ENCODE results near the gene NUCKS1.

NUCKS1 gene

GRCh38 chr1:205701891-205702290, 48.1 kb downstream of the NUCKS1 start:
- DNase-seq = no peak

- no peak for DNase-seq
Observed at GRCh38 chr1:205701420-205701819, 48.6 kb downstream of the NUCKS1 start.

- peak in 20 of 51 donors; percentile 7 to 50 (median 25) for DNase-seq
Observed at GRCh38 chr1:205700865-205701401, 49.0 kb downstream of the NUCKS1 start.

- no peak for DNase-seq
Observed at GRCh38 chr1:205699416-205699815, 50.6 kb downstream of the NUCKS1 start.

GRCh38 chr1:205698921-205699320, 51.1 kb downstream of the NUCKS1 start:
- no peak for DNase-seq

GRCh38 chr1:205693421-205693991, 56.5 kb downstream of the NUCKS1 start:
- DNase-seq = no peak

GRCh38 chr1:205692423-205692822, 57.6 kb downstream of the NUCKS1 start:
- DNase-seq = no peak

- DNase-seq = no peak
Observed at GRCh38 chr1:205690122-205690756, 59.7 kb downstream of the NUCKS1 start.

GRCh38 chr1:205689479-205689878, 60.5 kb downstream of the NUCKS1 start:
- no peak for DNase-seq

GRCh38 chr1:205688171-205689080, 61.6 kb downstream of the NUCKS1 start:
- no peak for DNase-seq

- no peak for DNase-seq
Observed at GRCh38 chr1:205687242-205687641, 62.7 kb downstream of the NUCKS1 start.

GRCh38 chr1:205681364-205681763, 68.6 kb downstream of the NUCKS1 start:
- no peak for DNase-seq

GRCh38 chr1:205680073-205680851, 69.7 kb downstream of the NUCKS1 start, which contains the start of gene SLC45A3:
SLC45A3 (minus strand) TSS chr1:205680509; CDS start chr1:205664656, 15,853 bp downstream.
- DNase-seq = peak in 24 of 51 donors; percentile 19 to 74 (median 44)

- peak in 2 of 51 donors; percentile 38 to 41 for DNase-seq
Observed at GRCh38 chr1:205678286-205679111, 71.5 kb downstream of the NUCKS1 start.

GRCh38 chr1:205677167-205677566, 72.8 kb downstream of the NUCKS1 start:
- no peak for DNase-seq

- DNase-seq = peak in 40 of 51 donors; percentile 20 to 92 (median 77)
Observed at GRCh38 chr1:205676597-205676996, 73.4 kb downstream of the NUCKS1 start.

- DNase-seq = no peak
Observed at GRCh38 chr1:205676002-205676401, 74.0 kb downstream of the NUCKS1 start.

- no peak for DNase-seq
Observed at GRCh38 chr1:205675247-205675646, 74.7 kb downstream of the NUCKS1 start.

GRCh38 chr1:205672970-205673369, 77.0 kb downstream of the NUCKS1 start:
- no peak for DNase-seq

- DNase-seq = no peak
Observed at GRCh38 chr1:205672395-205672889, 77.5 kb downstream of the NUCKS1 start.

Measured in hypothalamus (tissue), 51 donors.